Measurements from ENCODE around the gene PFKFB4. TPM values are rescaled to one million over a fixed set of nuclear protein-coding genes. Genes with fewer than 3 reads are reported as not detected.

Gene PFKFB4
- total and polyA plus RNA-seq, 2 of the 8 experiments (the other 6 are each of a cell fraction or from before 2014, with no cell fraction given), result 10.7 to 20.1 TPM

MicroRNAs within 50 kb of the gene (microRNA counts, 767-probe panel; counts per million panel counts)
- microRNA hsa-miR-711, result 879 counts per million, percentile 95 among the panel's probes with 10 or more counts

Small RNAs within 50 kb of the gene (microRNA-seq; reads per million reads assigned to microRNA genes)
- gene MIR6823 (ENCODE audit: borderline microRNAs expressed in 2 of 2, borderline number of aligned reads in 2 of 2, borderline replicate concordance in 1 of 2), result 0 to 0.46 reads per million in 2 experiments
- 0 reads per million in 2 experiments for gene MIR711 (ENCODE audit: borderline microRNAs expressed in 2 of 2, borderline number of aligned reads in 2 of 2, borderline replicate concordance in 1 of 2)

Small RNAs within 50 kb of the gene (small RNA-seq; reads per million reads assigned to genes)
- not detected for gene MIR6823 (ENCODE audit: insufficient read depth)

Other genes with a start within 250 kb of the PFKFB4 start
- not detected in 2 replicates for gene SPINK8, start 223.1 kb downstream of the PFKFB4 start, total RNA-seq (2021; fragmentation: NEBNext Ultra II Directional; extraction: Animal tissue kit (Norgen Biotek cat#: 25700))
- gene SPINK8, start 223.1 kb downstream of the PFKFB4 start, polyA plus RNA-seq (2011; rRNA removed), result 0.29 TPM in 1 of 2 replicates, not detected in the other
- 0.35 TPM in 1 of 2 replicates, not detected in the other for gene FBXW12, start 184.6 kb downstream of the PFKFB4 start, total RNA-seq (2021; fragmentation: NEBNext Ultra II Directional; extraction: Animal tissue kit (Norgen Biotek cat#: 25700))
- gene FBXW12, start 184.6 kb downstream of the PFKFB4 start, polyA plus RNA-seq (2011; rRNA removed), result 0.41 and 0.85 TPM in 2 replicates
- gene PLXNB1, start 126.7 kb downstream of the PFKFB4 start, total RNA-seq (2021; fragmentation: NEBNext Ultra II Directional; extraction: Animal tissue kit (Norgen Biotek cat#: 25700)), result 114 and 115 TPM in 2 replicates
- 109 and 149 TPM in 2 replicates for gene PLXNB1, start 126.7 kb downstream of the PFKFB4 start, polyA plus RNA-seq (2011; rRNA removed)
- 20.3 and 21.3 TPM in 2 replicates for gene CCDC51, start 116.7 kb downstream of the PFKFB4 start, total RNA-seq (2021; fragmentation: NEBNext Ultra II Directional; extraction: Animal tissue kit (Norgen Biotek cat#: 25700))
- gene CCDC51, start 116.7 kb downstream of the PFKFB4 start, polyA plus RNA-seq (2011; rRNA removed), result 19.7 and 21.4 TPM in 2 replicates
- gene TMA7, start 116.5 kb downstream of the PFKFB4 start, total RNA-seq (2021; fragmentation: NEBNext Ultra II Directional; extraction: Animal tissue kit (Norgen Biotek cat#: 25700)), result 305 and 322 TPM in 2 replicates
- 83.3 and 138 TPM in 2 replicates for gene TMA7, start 116.5 kb downstream of the PFKFB4 start, polyA plus RNA-seq (2011; rRNA removed)
- gene ATRIP, start 110.1 kb downstream of the PFKFB4 start, total RNA-seq (2021; fragmentation: NEBNext Ultra II Directional; extraction: Animal tissue kit (Norgen Biotek cat#: 25700)), result 16.7 and 20.2 TPM in 2 replicates
- 16.6 and 18.5 TPM in 2 replicates for gene ATRIP, start 110.1 kb downstream of the PFKFB4 start, polyA plus RNA-seq (2011; rRNA removed)
- gene SHISA5, start 52.6 kb downstream of the PFKFB4 start, total RNA-seq (2021; fragmentation: NEBNext Ultra II Directional; extraction: Animal tissue kit (Norgen Biotek cat#: 25700)), result 191 and 196 TPM in 2 replicates
- 315 and 422 TPM in 2 replicates for gene SHISA5, start 52.6 kb downstream of the PFKFB4 start, polyA plus RNA-seq (2011; rRNA removed)
- not detected in 2 replicates for gene UCN2, start 7.0 kb upstream of the PFKFB4 start, total RNA-seq (2021; fragmentation: NEBNext Ultra II Directional; extraction: Animal tissue kit (Norgen Biotek cat#: 25700))
- gene UCN2, start 7.0 kb upstream of the PFKFB4 start, polyA plus RNA-seq (2011; rRNA removed), result 0.14 and 0.22 TPM in 2 replicates
- gene COL7A1, start 38.5 kb upstream of the PFKFB4 start, total RNA-seq (2021; fragmentation: NEBNext Ultra II Directional; extraction: Animal tissue kit (Norgen Biotek cat#: 25700)), result 7.8 and 10.7 TPM in 2 replicates
- gene COL7A1, start 38.5 kb upstream of the PFKFB4 start, polyA plus RNA-seq (2011; rRNA removed), result 13.9 and 15.6 TPM in 2 replicates
- gene UQCRC1, start 52.8 kb upstream of the PFKFB4 start, total RNA-seq (2021; fragmentation: NEBNext Ultra II Directional; extraction: Animal tissue kit (Norgen Biotek cat#: 25700)), result 310 TPM in 2 replicates
- gene UQCRC1, start 52.8 kb upstream of the PFKFB4 start, polyA plus RNA-seq (2011; rRNA removed), result 720 TPM in 2 replicates
- not detected in 2 replicates for gene TMEM89, start 65.0 kb upstream of the PFKFB4 start, total RNA-seq (2021; fragmentation: NEBNext Ultra II Directional; extraction: Animal tissue kit (Norgen Biotek cat#: 25700))
- gene TMEM89, start 65.0 kb upstream of the PFKFB4 start, polyA plus RNA-seq (2011; rRNA removed), result 0.24 TPM in 1 of 2 replicates, not detected in the other
- 50.4 and 51.2 TPM in 2 replicates for gene SLC26A6, start 78.7 kb upstream of the PFKFB4 start, total RNA-seq (2021; fragmentation: NEBNext Ultra II Directional; extraction: Animal tissue kit (Norgen Biotek cat#: 25700))
- gene SLC26A6, start 78.7 kb upstream of the PFKFB4 start, polyA plus RNA-seq (2011; rRNA removed), result 58.0 and 97.1 TPM in 2 replicates
- gene CELSR3, start 106.1 kb upstream of the PFKFB4 start, total RNA-seq (2021; fragmentation: NEBNext Ultra II Directional; extraction: Animal tissue kit (Norgen Biotek cat#: 25700)), result 26.7 and 29.5 TPM in 2 replicates
- gene CELSR3, start 106.1 kb upstream of the PFKFB4 start, polyA plus RNA-seq (2011; rRNA removed), result 11.6 and 17.5 TPM in 2 replicates
- 31.7 and 34.7 TPM in 2 replicates for gene NCKIPSD, start 129.1 kb upstream of the PFKFB4 start, total RNA-seq (2021; fragmentation: NEBNext Ultra II Directional; extraction: Animal tissue kit (Norgen Biotek cat#: 25700))
- 91.8 and 114 TPM in 2 replicates for gene NCKIPSD, start 129.1 kb upstream of the PFKFB4 start, polyA plus RNA-seq (2011; rRNA removed)
- 89.4 and 95.8 TPM in 2 replicates for gene IP6K2, start 160.4 kb upstream of the PFKFB4 start, total RNA-seq (2021; fragmentation: NEBNext Ultra II Directional; extraction: Animal tissue kit (Norgen Biotek cat#: 25700))
- gene IP6K2, start 160.4 kb upstream of the PFKFB4 start, polyA plus RNA-seq (2011; rRNA removed), result 144 and 166 TPM in 2 replicates

Data from H1 (cell line).